Epithelial cell of proximal tubule (primary cell): ENCODE data around the gene SLC25A23. TPM values are rescaled to one million over a fixed set of nuclear protein-coding genes. Genes with fewer than 3 reads are reported as not detected.

Experiments
- DNase-seq: peaks from one replicate; pipeline ENCODE4 v3.0.0-alpha.2; 2011; ENCODE audit warnings: low read depth
- H3K4me3 ChIP-seq: 2 replicates; pipeline ENCODE4 v1.5.1; 2011; ENCODE audit warnings: low read depth, mild to moderate bottlenecking, low read length
- CTCF ChIP-seq: conservative IDR thresholded peaks from 2 replicates; pipeline ENCODE4 v1.5.1; 2012; ENCODE audit warnings: low read depth, mild to moderate bottlenecking, low read length
- total RNA-seq: library from RNA; depleted of rRNA; stranded (reverse); fragments of >200 nt; gene quantifications from 2 replicates; pipeline ENCODE4 v1.2.3, GENCODE V29; 2015

SLC25A23 gene
- total RNA-seq, 1 donor from 2014 or later: 34.1 TPM

GRCh38 chr19:6473647-6474046, 14.1 kb upstream of the SLC25A23 start:
- DNase-seq: no peak
- no peak overlapping the region for H3K4me3 ChIP-seq
- no peak for TF ChIP-seq CTCF

GRCh38 chr19:6472713-6473112, 13.1 kb upstream of the SLC25A23 start:
- DNase-seq: no peak
- H3K4me3 ChIP-seq: no peak overlapping the region
- no peak for TF ChIP-seq CTCF

- TF ChIP-seq CTCF: no peak
- DNase-seq: no peak
- H3K4me3 ChIP-seq: no peak overlapping the region
Measured at GRCh38 chr19:6471076-6471475, 11.5 kb upstream of the SLC25A23 start.

- TF ChIP-seq CTCF: no peak
- no peak for DNase-seq
- H3K4me3 ChIP-seq: no peak overlapping the region
Measured at GRCh38 chr19:6470173-6470572, 10.6 kb upstream of the SLC25A23 start.

- TF ChIP-seq CTCF: no peak
- H3K4me3 ChIP-seq: no peak overlapping the region
- no peak for DNase-seq
Measured at GRCh38 chr19:6467384-6467783, 7.8 kb upstream of the SLC25A23 start.

GRCh38 chr19:6466526-6467248, 7.1 kb upstream of the SLC25A23 start:
- no peak for TF ChIP-seq CTCF
- H3K4me3 ChIP-seq: no peak overlapping the region
- no peak for DNase-seq

- TF ChIP-seq CTCF: no peak
- H3K4me3 ChIP-seq: no peak overlapping the region
- DNase-seq: no peak
Measured at GRCh38 chr19:6465663-6466062, 6.1 kb upstream of the SLC25A23 start.
